Measurements from ENCODE around the gene GET4. TPM values are rescaled to one million over a fixed set of nuclear protein-coding genes. Genes with fewer than 3 reads are reported as not detected.
"Not testable (repeated sequence)": the region's sequence is repeated elsewhere in the genome, so short reads cannot be mapped to it uniquely, and the experiment has no call there.

GET4 gene
- polyA plus RNA-seq, 6 donors from 2014 or later = 7.6 to 25.7 (median 16.8) TPM

DNA sequence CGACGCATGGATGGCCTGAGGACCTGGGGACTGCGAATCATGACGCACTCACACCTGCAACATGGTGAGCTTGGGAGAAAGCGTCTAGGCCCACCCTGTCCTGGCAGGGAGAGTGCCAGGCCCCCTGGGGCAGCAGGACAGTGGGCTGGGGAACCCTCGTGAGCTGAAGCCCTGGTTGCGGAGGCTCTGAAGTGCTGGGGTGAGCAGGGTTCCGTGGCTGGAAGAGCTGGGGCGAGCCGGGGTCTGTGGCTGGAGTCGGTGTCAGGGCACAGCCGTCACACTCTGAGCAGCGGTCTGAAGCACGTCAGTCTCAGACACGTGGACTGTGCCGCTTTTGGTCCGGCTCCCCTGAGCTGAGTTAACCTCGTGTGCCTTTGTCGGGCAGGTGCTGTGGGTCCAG is 39.4 kb upstream of the GET4 start:
- Mint-ChIP-seq H3K4me1 (peaks cover 25 to 28% (median 28%) of the 10 kb centered on the region in 3 donors), H3K36me3 (peaks cover 12 to 14% of the 10 kb centered on the region in 2 donors), H3K27ac (peak overlapping the region in 1 of 6 donors; percentile 51), H3K9me3 (no peaks in the 10 kb centered on the region), H3K4me3 (no peak overlapping the region), H3K27me3 (no peaks in the 10 kb centered on the region)
- no peak for ATAC-seq (ENCODE audit: low read depth in 2 of 2)
- no peak for DNase-seq

DNA sequence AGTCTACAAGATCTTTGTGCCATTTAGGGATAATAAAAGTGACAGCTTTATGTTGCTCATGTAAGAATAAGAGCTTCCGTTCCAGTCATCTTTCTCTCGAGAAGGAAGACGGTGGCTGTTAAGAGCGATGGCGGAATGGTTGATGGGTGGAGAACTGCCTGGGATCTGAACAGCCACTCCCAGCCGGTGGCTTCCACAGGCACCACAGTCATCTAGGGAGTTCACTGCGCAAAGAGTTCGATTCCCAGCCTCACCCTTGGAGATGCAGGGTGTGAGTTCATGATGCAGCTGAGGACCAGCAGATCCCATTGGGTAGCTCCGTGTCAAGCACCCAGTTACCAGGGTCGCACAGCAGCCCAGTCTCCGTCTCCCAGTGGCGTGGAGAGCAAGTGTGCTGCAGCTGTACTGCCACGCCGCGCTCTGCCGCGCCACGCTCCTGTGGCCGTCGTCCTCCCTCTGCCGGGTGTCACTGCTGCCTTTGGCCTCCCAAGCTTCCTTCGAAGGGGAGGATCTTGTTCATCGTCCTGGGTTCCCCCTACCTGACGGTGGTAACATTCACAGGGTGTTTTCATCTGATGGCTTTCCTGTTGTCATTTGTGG is 36.3 kb upstream of the GET4 start:
- H3K27me3 Mint-ChIP-seq = no peaks in the 10 kb centered on the region

DNA sequence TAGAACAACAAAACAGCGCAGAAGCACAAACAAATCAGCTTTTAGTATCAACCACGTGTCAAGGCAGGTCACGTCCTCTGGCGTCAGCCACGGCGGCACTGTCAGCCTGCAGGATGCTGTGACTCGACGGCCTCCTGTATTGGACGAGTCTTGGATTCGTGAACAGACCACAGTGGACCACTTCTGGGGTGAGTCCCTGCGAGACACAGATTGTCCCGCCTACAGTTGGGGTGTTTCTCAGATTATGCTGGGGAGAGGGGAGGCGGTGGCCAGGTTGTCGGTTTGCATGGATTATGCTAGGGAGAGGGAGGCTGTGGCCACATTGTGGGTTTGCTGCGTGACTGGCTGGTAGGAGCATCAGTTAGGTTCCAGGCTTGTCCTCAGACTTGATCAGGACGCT is 34.4 kb upstream of the GET4 start:
- Mint-ChIP-seq H3K27me3 (no peaks in the 10 kb centered on the region), H3K4me1 (peaks cover 2 to 4% (median 3%) of the 10 kb centered on the region in 3 donors), H3K9me3 (no peaks in the 10 kb centered on the region), H3K4me3 (no peak overlapping the region), H3K27ac (peak overlapping the region in 2 of 6 donors; percentile 33 to 44), H3K36me3 (peaks cover 23% of the 10 kb centered on the region in 2 donors)
- ATAC-seq (ENCODE audit: low read depth in 2 of 2) (no peak), DNase-seq (no peak)

More for the DNA sequence above, 36.3 kb upstream of the GET4 start:
- no peak for ATAC-seq (ENCODE audit: low read depth in 2 of 2)
- DNase-seq = no peak
- Mint-ChIP-seq H3K9me3 (no peaks in the 10 kb centered on the region), H3K4me3 (no peak overlapping the region), H3K36me3 (peaks cover 16 to 17% of the 10 kb centered on the region in 2 donors), H3K27ac (no peak overlapping the region), H3K4me1 (peaks cover 15 to 17% (median 16%) of the 10 kb centered on the region in 3 donors)

DNA sequence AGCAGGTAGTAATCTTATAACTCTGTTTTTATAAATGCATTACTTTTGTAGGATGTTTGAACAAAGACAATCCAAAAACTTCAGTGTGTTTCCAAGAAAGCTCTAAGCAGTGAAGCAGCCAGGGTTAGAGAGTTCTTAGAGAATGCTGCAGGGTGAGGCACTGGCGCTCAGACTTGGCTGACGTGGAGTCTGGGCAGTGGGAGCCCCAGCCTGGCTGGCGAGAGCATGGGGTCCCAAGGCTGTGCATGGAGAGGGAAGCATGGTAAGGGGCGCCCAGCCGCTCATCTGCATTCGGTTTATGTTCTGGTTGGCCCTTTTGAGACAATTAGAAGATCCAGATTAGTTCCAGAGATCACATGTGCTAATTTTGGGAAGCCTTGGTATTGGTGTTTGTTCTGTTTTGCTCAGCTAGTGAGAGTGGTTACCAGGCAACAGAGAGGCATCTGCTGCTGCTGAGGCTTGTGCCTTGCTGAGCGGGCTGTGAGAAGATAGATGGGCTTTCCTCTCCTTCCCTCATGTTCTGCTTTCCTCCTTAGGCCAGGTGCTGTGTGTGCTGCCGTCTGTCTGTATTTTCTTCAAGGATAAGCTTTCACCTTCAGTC is 33.8 kb upstream of the GET4 start:
- peak overlapping the region in 1 of 6 donors; percentile 44 for H3K27ac Mint-ChIP-seq

DNA sequence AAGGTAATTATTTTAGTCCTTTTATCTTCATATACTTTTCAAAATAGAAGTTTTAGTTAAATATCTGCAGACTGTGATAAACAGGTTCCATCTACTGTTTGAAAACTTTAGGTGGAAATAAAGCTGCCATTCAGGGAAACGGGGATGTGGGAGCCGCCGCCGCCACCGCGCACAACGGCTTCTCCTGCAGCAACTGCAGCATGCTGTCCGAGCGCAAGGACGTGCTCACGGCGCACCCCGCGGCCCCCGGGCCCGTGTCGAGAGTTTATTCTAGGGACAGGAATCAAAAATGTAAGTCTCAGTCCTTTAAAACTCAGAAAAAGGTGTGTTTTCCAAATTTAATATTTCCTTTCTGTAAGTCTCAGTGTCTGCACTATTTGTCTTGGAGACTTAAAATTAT is 33.1 kb upstream of the GET4 start:
- no peak for ATAC-seq (ENCODE audit: low read depth in 2 of 2)
- no peak overlapping the region for H3K4me3 Mint-ChIP-seq
- no peak for DNase-seq
- H3K4me1 Mint-ChIP-seq = peaks cover 0 to 4% (median 0%) of the 10 kb centered on the region in 3 donors
- no peaks in the 10 kb centered on the region for H3K27me3 Mint-ChIP-seq
- H3K9me3 Mint-ChIP-seq = no peaks in the 10 kb centered on the region
- peaks cover 23% of the 10 kb centered on the region in 2 donors for H3K36me3 Mint-ChIP-seq
- peak overlapping the region in 1 of 6 donors; percentile 15 for H3K27ac Mint-ChIP-seq

More for the DNA sequence above, 33.8 kb upstream of the GET4 start:
- Mint-ChIP-seq H3K36me3 (peaks cover 23% of the 10 kb centered on the region in 2 donors), H3K9me3 (no peaks in the 10 kb centered on the region), H3K4me1 (peaks cover 0 to 4% (median 2%) of the 10 kb centered on the region in 3 donors), H3K4me3 (no peak overlapping the region), H3K27me3 (no peaks in the 10 kb centered on the region)
- no peak for DNase-seq
- no peak for ATAC-seq (ENCODE audit: low read depth in 2 of 2)

DNA sequence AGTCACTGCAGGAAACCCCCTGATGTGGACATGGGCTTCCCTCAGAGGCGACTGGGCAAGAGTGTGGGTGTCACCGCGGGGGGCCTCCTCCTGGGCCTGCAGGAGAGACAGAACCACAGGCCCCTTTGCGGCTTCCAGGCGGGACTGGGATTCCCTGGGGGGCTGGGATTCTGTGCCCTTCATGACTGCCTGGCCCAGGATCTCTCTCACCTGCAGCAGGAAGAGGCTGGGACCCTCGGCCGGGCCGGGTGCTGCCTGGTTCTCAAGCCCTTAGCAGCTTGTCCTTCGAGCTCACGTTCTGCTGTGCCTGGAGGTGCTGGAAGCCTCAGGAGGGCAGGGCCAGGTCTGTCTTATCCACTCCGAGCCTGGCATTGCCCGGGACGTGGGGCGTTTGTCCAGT is 32.3 kb upstream of the GET4 start:
- DNase-seq (no peak), ATAC-seq (ENCODE audit: low read depth in 2 of 2) (no peak)
- H3K36me3 Mint-ChIP-seq = peaks cover 23 to 24% of the 10 kb centered on the region in 2 donors
- peaks cover 0 to 4% (median 0%) of the 10 kb centered on the region in 3 donors for H3K4me1 Mint-ChIP-seq
- no peaks in the 10 kb centered on the region for H3K9me3 Mint-ChIP-seq
- no peak overlapping the region for H3K4me3 Mint-ChIP-seq
- no peak overlapping the region for H3K27ac Mint-ChIP-seq
- H3K27me3 Mint-ChIP-seq = no peaks in the 10 kb centered on the region

DNA sequence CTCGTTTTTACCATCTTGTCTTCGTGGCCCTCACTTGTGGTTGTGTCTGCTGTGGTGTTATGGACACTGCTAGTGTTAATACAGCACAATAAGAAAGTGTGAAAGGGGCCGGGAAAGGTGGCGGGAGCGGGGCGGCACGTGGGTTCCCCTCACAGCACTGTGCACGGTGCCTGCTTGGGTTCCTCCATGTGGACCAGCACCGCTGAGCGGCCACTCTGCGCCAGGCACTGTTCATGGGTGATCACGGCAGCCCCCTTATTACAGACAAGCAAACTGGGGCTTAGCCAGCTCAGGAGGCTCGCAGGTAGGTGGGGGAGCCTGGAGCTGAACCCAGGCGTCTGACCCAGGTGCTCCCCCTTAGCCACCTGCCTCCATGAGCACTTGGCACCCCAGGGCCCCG is 31.8 kb upstream of the GET4 start:
- Mint-ChIP-seq H3K4me3 (no peak overlapping the region), H3K36me3 (peaks cover 27 to 29% of the 10 kb centered on the region in 2 donors), H3K27me3 (no peaks in the 10 kb centered on the region), H3K9me3 (no peaks in the 10 kb centered on the region), H3K4me1 (peaks cover 0 to 4% (median 0%) of the 10 kb centered on the region in 3 donors), H3K27ac (no peak overlapping the region)
- DNase-seq (no peak), ATAC-seq (ENCODE audit: low read depth in 2 of 2) (no peak)

DNA sequence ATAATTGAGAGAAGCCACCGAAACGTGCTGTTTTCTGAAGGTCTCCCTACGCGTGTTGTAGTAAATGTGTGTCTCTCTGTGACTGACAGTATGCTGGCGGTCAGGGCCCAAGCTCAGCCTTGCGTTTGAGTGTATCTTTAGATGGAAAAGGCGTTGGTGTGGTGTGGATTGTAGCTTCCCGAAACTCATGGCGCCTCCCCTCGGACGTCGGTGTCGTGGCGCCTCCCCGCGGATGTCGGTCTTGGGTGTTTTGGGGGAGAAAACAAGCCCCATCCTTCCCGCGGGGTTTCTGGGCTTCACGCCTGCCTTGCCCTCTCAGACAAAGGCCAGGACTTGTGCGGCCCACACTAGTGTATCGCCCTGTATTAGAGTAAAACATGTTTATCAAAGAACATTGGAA is 31.3 kb upstream of the GET4 start:
- no peak for DNase-seq
- ATAC-seq (ENCODE audit: low read depth in 2 of 2) = no peak
- H3K36me3 Mint-ChIP-seq = peaks cover 27% of the 10 kb centered on the region in 2 donors
- H3K4me1 Mint-ChIP-seq = peaks cover 0 to 4% (median 0%) of the 10 kb centered on the region in 3 donors
- no peaks in the 10 kb centered on the region for H3K9me3 Mint-ChIP-seq
- peak overlapping the region in 1 of 8 donors; percentile 16 for H3K4me3 Mint-ChIP-seq
- H3K27me3 Mint-ChIP-seq = no peaks in the 10 kb centered on the region
- peak overlapping the region in 1 of 6 donors; percentile 86 for H3K27ac Mint-ChIP-seq

DNA sequence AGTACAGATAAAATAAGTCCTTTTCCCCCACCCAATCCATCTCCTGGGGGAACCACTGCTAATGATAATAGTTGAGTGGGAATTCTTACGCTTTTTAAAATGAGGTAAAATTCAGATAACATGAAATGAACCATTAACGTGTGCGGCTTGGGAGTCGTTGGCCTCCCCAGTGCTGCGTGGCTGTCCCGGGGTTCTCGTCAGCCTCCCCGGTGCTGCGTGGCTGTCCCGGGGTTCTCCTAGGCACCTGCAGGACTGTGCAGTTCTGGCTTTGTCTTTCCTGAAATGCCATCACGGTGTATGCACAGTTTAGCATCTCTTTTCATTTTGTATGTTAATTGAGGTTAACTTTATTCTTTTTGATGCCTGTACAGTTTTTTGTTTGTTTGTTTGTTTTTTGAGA is 30.6 kb upstream of the GET4 start:
- no peaks in the 10 kb centered on the region for H3K9me3 Mint-ChIP-seq
- ATAC-seq (ENCODE audit: low read depth in 2 of 2) = no peak
- peaks cover 25 to 27% of the 10 kb centered on the region in 2 donors for H3K36me3 Mint-ChIP-seq
- H3K4me3 Mint-ChIP-seq = peak overlapping the region in 1 of 8 donors; percentile 16
- no peak for DNase-seq
- peaks cover 0 to 4% (median 0%) of the 10 kb centered on the region in 3 donors for H3K4me1 Mint-ChIP-seq
- no peaks in the 10 kb centered on the region for H3K27me3 Mint-ChIP-seq
- no peak overlapping the region for H3K27ac Mint-ChIP-seq

DNA sequence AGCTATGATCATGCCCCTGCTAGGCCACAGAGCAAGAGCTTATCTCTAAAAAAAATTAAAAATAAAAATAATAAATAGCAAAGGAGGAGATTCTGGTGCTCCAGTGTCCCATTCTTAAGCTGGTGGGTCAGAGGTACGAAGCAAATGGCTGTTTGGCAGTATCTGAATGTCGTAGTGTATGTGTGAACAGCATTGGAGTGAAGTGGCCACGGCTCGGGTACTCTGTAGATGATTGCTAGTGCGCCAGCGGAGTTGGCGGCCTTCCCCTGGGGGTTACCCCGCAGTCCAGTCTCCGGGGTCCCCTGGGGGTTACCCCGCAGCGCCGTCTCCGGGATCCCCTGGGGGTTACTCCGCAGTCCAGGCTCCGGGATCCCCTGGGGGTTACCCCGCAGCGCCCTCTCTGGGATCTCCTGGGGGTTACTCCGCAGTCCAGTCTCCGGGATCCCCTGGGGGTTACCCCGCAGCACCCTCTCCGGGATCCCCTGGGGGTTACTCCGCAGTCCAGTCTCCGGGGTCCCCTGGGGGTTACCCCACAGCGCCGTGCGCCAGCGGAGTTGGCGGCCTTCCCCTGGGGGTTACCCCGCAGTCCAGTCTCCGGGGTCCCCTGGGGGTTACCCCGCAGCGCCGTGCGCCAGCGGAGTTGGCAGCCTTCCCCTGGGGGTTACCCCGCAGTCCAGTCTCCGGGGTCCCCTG is 29.2 kb upstream of the GET4 start:
- H3K36me3 Mint-ChIP-seq = peaks cover 20 to 23% of the 10 kb centered on the region in 2 donors
- H3K4me3 Mint-ChIP-seq; H3K27me3 Mint-ChIP-seq; DNase-seq; H3K9me3 Mint-ChIP-seq; ATAC-seq (ENCODE audit: low read depth in 2 of 2); H3K27ac Mint-ChIP-seq; H3K4me1 Mint-ChIP-seq: not testable (repeated sequence)

DNA sequence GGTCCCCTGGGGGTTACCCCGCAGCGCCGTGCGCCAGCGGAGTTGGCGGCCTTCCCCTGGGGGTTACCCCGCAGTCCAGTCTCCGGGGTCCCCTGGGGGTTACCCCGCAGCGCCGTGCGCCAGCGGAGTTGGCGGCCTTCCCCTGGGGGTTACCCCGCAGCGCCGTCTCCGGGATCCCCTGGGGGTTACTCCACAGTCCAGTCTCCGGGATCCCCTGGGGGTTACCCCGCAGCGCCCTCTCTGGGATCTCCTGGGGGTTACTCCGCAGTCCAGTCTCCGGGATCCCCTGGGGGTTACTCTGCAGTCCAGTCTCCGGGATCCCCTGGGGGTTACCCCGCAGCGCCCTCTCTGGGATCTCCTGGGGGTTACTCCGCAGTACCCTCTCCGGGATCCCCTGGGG is 28.6 kb upstream of the GET4 start:
- peaks cover 17 to 18% of the 10 kb centered on the region in 2 donors for H3K36me3 Mint-ChIP-seq
- not testable (repeated sequence) for ATAC-seq (ENCODE audit: low read depth in 2 of 2)

DNA sequence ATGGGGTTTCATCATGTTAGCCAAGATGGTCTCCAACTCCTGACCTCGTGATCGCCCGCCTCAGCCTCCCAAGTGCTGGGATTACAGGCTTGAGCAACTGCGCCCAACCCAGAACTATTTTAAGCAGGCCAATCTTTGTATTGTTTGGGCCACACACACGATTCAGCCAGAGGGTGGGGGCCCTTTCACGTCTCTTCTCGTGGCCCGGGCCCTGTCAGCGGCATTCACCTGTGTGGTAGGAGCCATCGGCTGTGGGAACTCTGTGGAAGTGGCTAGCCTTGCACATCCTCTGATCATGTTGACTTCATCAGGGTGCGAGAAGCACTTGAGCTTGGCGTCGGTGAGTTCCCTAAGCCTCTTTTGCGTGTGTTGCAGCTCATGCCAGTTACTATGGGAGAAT is 27.2 kb upstream of the GET4 start:
- H3K4me3 Mint-ChIP-seq = no peak overlapping the region
- no peak overlapping the region for H3K27ac Mint-ChIP-seq
- no peak for ATAC-seq (ENCODE audit: low read depth in 2 of 2)
- H3K36me3 Mint-ChIP-seq = peaks cover 15 to 25% of the 10 kb centered on the region in 2 donors
- no peaks in the 10 kb centered on the region for H3K27me3 Mint-ChIP-seq
- no peaks in the 10 kb centered on the region for H3K4me1 Mint-ChIP-seq
- H3K9me3 Mint-ChIP-seq = no peaks in the 10 kb centered on the region
- DNase-seq = no peak

More for the DNA sequence above, 28.6 kb upstream of the GET4 start:
- not testable (repeated sequence) for H3K27me3 Mint-ChIP-seq, H3K4me1 Mint-ChIP-seq, H3K9me3 Mint-ChIP-seq, DNase-seq, H3K27ac Mint-ChIP-seq, H3K4me3 Mint-ChIP-seq

DNA sequence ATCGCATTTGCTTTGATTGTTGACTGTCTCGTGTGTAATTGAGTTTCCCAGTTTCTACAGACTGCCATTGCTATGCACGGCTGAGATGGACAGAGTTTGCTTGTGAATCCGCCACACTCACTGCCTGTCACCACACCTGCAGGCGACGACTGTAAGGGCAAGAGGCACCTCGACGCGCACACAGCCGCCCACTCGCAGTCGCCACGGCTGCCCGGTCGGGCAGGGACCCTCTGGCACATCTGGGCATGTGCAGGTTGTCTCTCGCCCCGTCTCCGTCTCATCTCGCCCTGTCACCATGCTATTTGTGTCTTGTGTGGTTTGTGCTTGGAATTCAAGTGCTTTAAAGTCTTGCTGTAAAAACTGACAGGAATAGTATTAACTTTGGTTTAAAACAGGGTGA is 26.6 kb upstream of the GET4 start:
- no peaks in the 10 kb centered on the region for H3K4me1 Mint-ChIP-seq
- H3K27me3 Mint-ChIP-seq = no peaks in the 10 kb centered on the region
- no peak overlapping the region for H3K27ac Mint-ChIP-seq
- DNase-seq (no peak), ATAC-seq (ENCODE audit: low read depth in 2 of 2) (no peak)
- H3K36me3 Mint-ChIP-seq = peaks cover 15 to 25% of the 10 kb centered on the region in 2 donors
- H3K4me3 Mint-ChIP-seq = no peak overlapping the region
- H3K9me3 Mint-ChIP-seq = no peaks in the 10 kb centered on the region

DNA sequence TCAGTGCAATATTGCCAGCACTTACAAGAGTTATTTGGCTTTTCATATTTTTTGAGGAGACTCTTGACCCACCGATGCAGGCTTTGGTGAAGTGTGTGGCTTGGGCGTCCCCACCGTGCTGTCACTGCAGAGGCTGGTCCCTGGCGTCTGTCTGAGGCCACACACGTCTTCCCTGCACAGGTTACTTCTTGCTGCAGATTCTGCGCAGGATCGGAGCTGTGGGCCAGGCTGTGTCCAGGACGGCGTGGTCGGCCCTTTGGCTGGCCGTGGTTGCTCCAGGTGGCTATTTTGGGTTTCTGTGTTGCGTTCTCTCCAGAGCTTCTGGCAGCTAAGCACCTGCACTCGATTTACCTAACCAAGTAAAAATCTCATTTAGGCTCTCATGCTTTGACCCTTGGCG is 25.1 kb upstream of the GET4 start:
- DNase-seq = no peak
- H3K4me1 Mint-ChIP-seq = no peaks in the 10 kb centered on the region
- H3K9me3 Mint-ChIP-seq = no peaks in the 10 kb centered on the region
- no peak overlapping the region for H3K4me3 Mint-ChIP-seq
- no peaks in the 10 kb centered on the region for H3K27me3 Mint-ChIP-seq
- H3K36me3 Mint-ChIP-seq = peaks cover 13 to 18% of the 10 kb centered on the region in 2 donors
- ATAC-seq (ENCODE audit: low read depth in 2 of 2) = no peak
- no peak overlapping the region for H3K27ac Mint-ChIP-seq

Measured in naive B cell (primary cell).